GM21381 (cell line): ENCODE measurements around the gene WDR47.
"Not testable (repeated sequence)": the region's sequence is repeated elsewhere in the genome, so short reads cannot be mapped to it uniquely, and the experiment has no call there.

Experiments
- ATAC-seq: cut with Tn5 transposase; IDR thresholded peaks from one replicate; pipeline ENCODE4 v1.9.1; 2021; ENCODE audit warnings: mild to moderate bottlenecking, moderate library complexity; ENCODE audit not compliant: unreplicated experiment

The WDR47 gene

GRCh38 chr1:109056064-109056463, 14.2 kb upstream of the WDR47 start:
- ATAC-seq = no peak

GRCh38 chr1:109052145-109052544, 10.2 kb upstream of the WDR47 start:
- ATAC-seq = not testable (repeated sequence)

GRCh38 chr1:109050228-109050995, 8.5 kb upstream of the WDR47 start:
- ATAC-seq = no peak

GRCh38 chr1:109048335-109048734, 6.4 kb upstream of the WDR47 start:
- ATAC-seq = no peak

GRCh38 chr1:109047339-109047738, 5.4 kb upstream of the WDR47 start:
- no peak for ATAC-seq

GRCh38 chr1:109046671-109047070, 4.8 kb upstream of the WDR47 start:
- no peak for ATAC-seq

- ATAC-seq = no peak
Observed at GRCh38 chr1:109045595-109045994, 3.7 kb upstream of the WDR47 start.

- peak; percentile 26 for ATAC-seq
Observed at GRCh38 chr1:109040989-109041620, 797 bp downstream of the WDR47 start.

- no peak for ATAC-seq
Observed at GRCh38 chr1:109040627-109040988, 1.3 kb downstream of the WDR47 start.

GRCh38 chr1:109034382-109034781, 7.5 kb downstream of the WDR47 start:
- no peak for ATAC-seq

GRCh38 chr1:109029493-109029892, 12.4 kb downstream of the WDR47 start:
- ATAC-seq = not testable (repeated sequence)

GRCh38 chr1:109027841-109028240, 14.1 kb downstream of the WDR47 start:
- no peak for ATAC-seq

GRCh38 chr1:109025694-109026093, 16.2 kb downstream of the WDR47 start:
- ATAC-seq = no peak

GRCh38 chr1:109024646-109025045, 17.3 kb downstream of the WDR47 start:
- ATAC-seq = no peak

- ATAC-seq = no peak
Observed at GRCh38 chr1:109020693-109021257, 21.1 kb downstream of the WDR47 start.

GRCh38 chr1:109017719-109018118, 24.2 kb downstream of the WDR47 start:
- ATAC-seq = not testable (repeated sequence)

GRCh38 chr1:109017134-109017533, 24.8 kb downstream of the WDR47 start:
- ATAC-seq = no peak

GRCh38 chr1:109011335-109011734, 30.6 kb downstream of the WDR47 start:
- ATAC-seq = no peak

- ATAC-seq = not testable (repeated sequence)
Observed at GRCh38 chr1:108996622-108997021, 45.3 kb downstream of the WDR47 start.

GRCh38 chr1:108983114-108983513, 58.8 kb downstream of the WDR47 start:
- no peak for ATAC-seq

GRCh38 chr1:108976658-108977057, 65.2 kb downstream of the WDR47 start:
- ATAC-seq = no peak

GRCh38 chr1:108972951-108973350, 69.0 kb downstream of the WDR47 start:
- ATAC-seq = no peak
